ENCODE results near the gene ACSM2B. TPM values are rescaled to one million over a fixed set of nuclear protein-coding genes. Genes with fewer than 3 reads are reported as not detected.
"Not testable (repeated sequence)": the region's sequence is repeated elsewhere in the genome, so short reads cannot be mapped to it uniquely, and the experiment has no call there.

Gene ACSM2B
- total and polyA plus RNA-seq, 12 donors: 0.01 to 0.13 TPM; not detected in 10

- H3K9me3 ChIP-seq; H3K27me3 ChIP-seq; H3K36me3 ChIP-seq; intact Hi-C loops (cut with DNase I); H3K4me1 ChIP-seq; DNase-seq; H3K27ac ChIP-seq; H3K4me3 ChIP-seq; ATAC-seq: not testable (repeated sequence)
- 84 to 85% methylated on average over 2 of the region's 2 CpGs for WGBS, 2 donors
Measured at GRCh38 chr16:20569117-20569651, 7.0 kb downstream of the ACSM2B start.

- Histone ChIP-seq H3K4me3 (no peak overlapping the region), H3K27me3 (no peaks in the 10 kb centered on the region)
- no peak for ATAC-seq
Measured at GRCh38 chr16:20568404-20568803, 7.8 kb downstream of the ACSM2B start.

GRCh38 chr16:20566864-20567263, 9.3 kb downstream of the ACSM2B start:
- ATAC-seq (no peak), DNase-seq (no peak)
- H3K27me3 ChIP-seq: no peaks in the 10 kb centered on the region
- TF ChIP-seq, protein P1, sequence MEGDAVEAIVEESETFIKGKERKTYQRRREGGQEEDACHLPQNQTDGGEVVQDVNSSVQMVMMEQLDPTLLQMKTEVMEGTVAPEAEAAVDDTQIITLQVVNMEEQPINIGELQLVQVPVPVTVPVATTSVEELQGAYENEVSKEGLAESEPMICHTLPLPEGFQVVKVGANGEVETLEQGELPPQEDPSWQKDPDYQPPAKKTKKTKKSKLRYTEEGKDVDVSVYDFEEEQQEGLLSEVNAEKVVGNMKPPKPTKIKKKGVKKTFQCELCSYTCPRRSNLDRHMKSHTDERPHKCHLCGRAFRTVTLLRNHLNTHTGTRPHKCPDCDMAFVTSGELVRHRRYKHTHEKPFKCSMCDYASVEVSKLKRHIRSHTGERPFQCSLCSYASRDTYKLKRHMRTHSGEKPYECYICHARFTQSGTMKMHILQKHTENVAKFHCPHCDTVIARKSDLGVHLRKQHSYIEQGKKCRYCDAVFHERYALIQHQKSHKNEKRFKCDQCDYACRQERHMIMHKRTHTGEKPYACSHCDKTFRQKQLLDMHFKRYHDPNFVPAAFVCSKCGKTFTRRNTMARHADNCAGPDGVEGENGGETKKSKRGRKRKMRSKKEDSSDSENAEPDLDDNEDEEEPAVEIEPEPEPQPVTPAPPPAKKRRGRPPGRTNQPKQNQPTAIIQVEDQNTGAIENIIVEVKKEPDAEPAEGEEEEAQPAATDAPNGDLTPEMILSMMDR (IDR thresholded peaks at IDR 0.05): no peak
- no peaks in the 10 kb centered on the region for H3K36me3 ChIP-seq
- no peak overlapping the region for H3K27ac ChIP-seq
- H3K4me3 ChIP-seq: no peak overlapping the region
- H3K9me3 ChIP-seq: peaks cover 0 to 12% (median 2%) of the 10 kb centered on the region in 11 donors
- intact Hi-C loops (cut with DNase I): no loop called here
- no peaks in the 10 kb centered on the region for H3K4me1 ChIP-seq

More at GRCh38 chr16:20568404-20568803, 7.8 kb downstream of the ACSM2B start:
- Histone ChIP-seq H3K36me3 (no peaks in the 10 kb centered on the region), H3K4me1 (no peaks in the 10 kb centered on the region), H3K9me3 (peaks cover 0 to under 1% (median 0%) of the 10 kb centered on the region in 11 donors), H3K27ac (no peak overlapping the region)
- 82 to 85% methylated on average over 3 of the region's 3 CpGs for WGBS, 2 donors
- intact Hi-C loops (cut with DNase I): no loop called here
- TF ChIP-seq, protein P1 (IDR thresholded peaks at IDR 0.05): no peak
- no peak for DNase-seq

GRCh38 chr16:20565334-20565733, 10.8 kb downstream of the ACSM2B start:
- H3K36me3 ChIP-seq; DNase-seq; H3K27ac ChIP-seq; H3K27me3 ChIP-seq; intact Hi-C loops (cut with DNase I); H3K4me3 ChIP-seq; ATAC-seq; H3K4me1 ChIP-seq: not testable (repeated sequence)
- peaks cover 0 to 14% (median 2%) of the 10 kb centered on the region in 11 donors for H3K9me3 ChIP-seq
- WGBS, 2 donors: 91 to 95% methylated on average over 2 of the region's 2 CpGs

DNA sequence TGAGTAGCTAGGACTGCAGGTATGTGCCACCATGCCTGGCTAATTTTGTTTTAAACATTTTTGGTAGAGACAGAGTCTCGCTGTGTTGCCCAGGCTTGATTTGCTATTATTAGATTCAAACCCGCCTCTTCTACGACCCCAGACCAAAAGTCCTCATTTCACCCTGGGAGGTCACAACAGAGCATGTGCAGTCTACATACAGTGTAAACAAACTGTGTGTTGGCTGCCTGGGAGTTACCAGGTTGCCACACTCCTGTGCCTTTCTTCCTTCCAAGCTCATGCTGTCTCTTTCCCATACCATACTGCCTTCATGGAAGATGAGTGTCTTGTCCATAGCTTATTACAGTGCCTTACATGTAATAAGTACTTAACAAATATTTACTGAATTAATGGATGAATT, 11.9 kb downstream of the ACSM2B start:
- H3K27me3 ChIP-seq; intact Hi-C loops (cut with DNase I); H3K27ac ChIP-seq; H3K4me3 ChIP-seq; H3K36me3 ChIP-seq; ATAC-seq; H3K4me1 ChIP-seq; DNase-seq: not testable (repeated sequence)
- 86% methylated on average over 1 of the region's 3 CpGs; no CpG with 5 or more reads in 1 of the 2 donors for WGBS, 2 donors
- peaks cover 0 to 14% (median 2%) of the 10 kb centered on the region in 11 donors for H3K9me3 ChIP-seq

DNA sequence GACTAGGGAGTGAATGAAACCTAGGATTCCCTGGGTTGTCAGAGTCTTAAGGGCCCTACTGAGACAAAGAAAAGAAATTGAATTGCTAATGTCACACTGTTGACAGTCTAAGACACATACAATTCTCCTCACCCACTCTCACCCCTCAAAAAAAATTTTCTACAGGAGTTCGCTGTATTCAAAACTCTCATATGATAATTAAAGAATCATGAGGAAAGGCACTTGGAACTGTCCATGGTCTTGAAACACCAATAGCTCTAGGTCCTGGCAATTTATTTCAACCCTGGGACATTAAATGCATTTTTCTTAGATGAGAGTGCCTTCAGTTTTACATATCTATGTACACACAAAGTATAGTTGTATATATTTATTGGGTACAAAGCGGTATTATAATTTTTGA, 20.5 kb downstream of the ACSM2B start:
- intact Hi-C loops (cut with DNase I); ATAC-seq; H3K27ac ChIP-seq; H3K27me3 ChIP-seq; DNase-seq; H3K9me3 ChIP-seq; H3K4me1 ChIP-seq; H3K4me3 ChIP-seq; H3K36me3 ChIP-seq: not testable (repeated sequence)
- WGBS, 2 donors: 36 to 39% methylated on average over 2 of the region's 2 CpGs

GRCh38 chr16:20554689-20555088, 21.5 kb downstream of the ACSM2B start:
- not testable (repeated sequence) for H3K9me3 ChIP-seq

GRCh38 chr16:20553493-20553892, 22.7 kb downstream of the ACSM2B start:
- intact Hi-C loops (cut with DNase I); H3K27me3 ChIP-seq; H3K9me3 ChIP-seq; DNase-seq; H3K4me3 ChIP-seq; ATAC-seq; H3K36me3 ChIP-seq; H3K27ac ChIP-seq; H3K4me1 ChIP-seq: not testable (repeated sequence)
- WGBS, 2 donors: 39 to 44% methylated on average over 3 of the region's 3 CpGs

More at GRCh38 chr16:20554689-20555088, 21.5 kb downstream of the ACSM2B start:
- intact Hi-C loops (cut with DNase I); H3K27me3 ChIP-seq; H3K4me1 ChIP-seq; H3K4me3 ChIP-seq; ATAC-seq; H3K36me3 ChIP-seq; H3K27ac ChIP-seq; DNase-seq: not testable (repeated sequence)
- WGBS, 2 donors: 82 to 84% methylated on average over 3 of the region's 3 CpGs

GRCh38 chr16:20546951-20547350, 29.2 kb downstream of the ACSM2B start:
- ATAC-seq; intact Hi-C loops (cut with DNase I); H3K27me3 ChIP-seq; DNase-seq; H3K4me1 ChIP-seq; H3K4me3 ChIP-seq; H3K36me3 ChIP-seq; H3K9me3 ChIP-seq: not testable (repeated sequence)
- H3K27ac ChIP-seq: peak overlapping the region in 1 of 10 donors; percentile 31
- 88 to 93% methylated on average over 1 of the region's 1 CpG for WGBS, 2 donors

- DNase-seq; H3K27me3 ChIP-seq; H3K4me1 ChIP-seq; H3K27ac ChIP-seq; H3K4me3 ChIP-seq; H3K9me3 ChIP-seq; intact Hi-C loops (cut with DNase I); H3K36me3 ChIP-seq: not testable (repeated sequence)
- 54 to 60% methylated on average over 5 of the region's 5 CpGs for whole genome bisulfite sequencing, 2 donors
- peak in 7 of 8 donors; percentile 14 to 61 (median 29) for ATAC-seq
Measured at GRCh38 chr16:20546278-20546853, 29.8 kb downstream of the ACSM2B start.

Measured in heart right ventricle (tissue), 16 donors.